ENCODE data around the gene NUCB1. TPM values are rescaled to one million over a fixed set of nuclear protein-coding genes. Genes with fewer than 3 reads are reported as not detected.
A peak's percentile ranks its signal among the peaks of the same experiment; 100 is the strongest.

The NUCB1 gene
- total RNA-seq, 2 experiments from 2014 or later: 73.7 to 77.0 TPM

DNA sequence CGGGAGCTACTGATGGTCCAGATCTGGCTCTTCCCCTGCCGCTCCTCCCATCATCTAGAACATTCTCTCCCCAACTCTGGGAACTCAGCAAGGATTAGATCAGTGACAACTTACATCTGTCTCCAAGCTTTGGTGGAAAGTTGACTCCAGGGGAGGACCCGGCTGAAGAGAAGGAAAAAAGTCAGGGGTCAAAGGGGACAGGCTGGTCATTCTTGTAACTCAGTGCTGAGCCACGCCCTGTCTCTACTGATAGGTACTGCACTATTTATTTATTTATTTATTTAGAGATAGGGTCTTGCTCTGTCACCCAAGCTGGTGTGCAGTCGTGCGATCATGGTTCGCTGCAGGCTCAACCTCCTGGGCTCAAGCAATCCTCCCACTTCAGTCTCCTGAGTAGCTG lies 46.0 kb upstream of the NUCB1 start:
- POLR2A ChIA-PET: interaction anchor here (1.1 kb wide), 1 partner anchor 111 kb away, joined by 3 read pairs; no protein-coding TSS in a partner anchor
- H3K9me3 Mint-ChIP-seq: no peaks in the 10 kb centered on the region
- Histone ChIP-seq H3K36me3 (ENCODE audit: insufficient read depth, low read length) (no peaks in the 10 kb centered on the region), H3K27me3 (ENCODE audit: control insufficient read depth in 1 of 2, insufficient read depth in 2 of 2, low read length in 2 of 2) (no peaks in the 10 kb centered on the region), H3K4me3 (ENCODE audit: low read length) (no peak overlapping the region), H3K27ac (ENCODE audit: low read depth in 1 of 2, low read length in 2 of 2) (no peak overlapping the region), H3K4me1 (ENCODE audit: insufficient read depth, low read length) (peaks cover 8% of the 10 kb centered on the region), H3K9me3 (ENCODE audit: control insufficient read depth in 1 of 2, insufficient read depth in 1 of 2, low read length in 2 of 2) (no peaks in the 10 kb centered on the region)
- H3K36me3 Mint-ChIP-seq (ENCODE audit: low read depth): no peaks in the 10 kb centered on the region
- no peak overlapping the region for H3K4me3 Mint-ChIP-seq
- no peak for DNase-seq
- intact Hi-C loops (cut with DNase I, micrococcal nuclease): no loop called here
- no peak for ATAC-seq (ENCODE audit: poor library complexity)
- TF ChIP-seq, protein P1, sequence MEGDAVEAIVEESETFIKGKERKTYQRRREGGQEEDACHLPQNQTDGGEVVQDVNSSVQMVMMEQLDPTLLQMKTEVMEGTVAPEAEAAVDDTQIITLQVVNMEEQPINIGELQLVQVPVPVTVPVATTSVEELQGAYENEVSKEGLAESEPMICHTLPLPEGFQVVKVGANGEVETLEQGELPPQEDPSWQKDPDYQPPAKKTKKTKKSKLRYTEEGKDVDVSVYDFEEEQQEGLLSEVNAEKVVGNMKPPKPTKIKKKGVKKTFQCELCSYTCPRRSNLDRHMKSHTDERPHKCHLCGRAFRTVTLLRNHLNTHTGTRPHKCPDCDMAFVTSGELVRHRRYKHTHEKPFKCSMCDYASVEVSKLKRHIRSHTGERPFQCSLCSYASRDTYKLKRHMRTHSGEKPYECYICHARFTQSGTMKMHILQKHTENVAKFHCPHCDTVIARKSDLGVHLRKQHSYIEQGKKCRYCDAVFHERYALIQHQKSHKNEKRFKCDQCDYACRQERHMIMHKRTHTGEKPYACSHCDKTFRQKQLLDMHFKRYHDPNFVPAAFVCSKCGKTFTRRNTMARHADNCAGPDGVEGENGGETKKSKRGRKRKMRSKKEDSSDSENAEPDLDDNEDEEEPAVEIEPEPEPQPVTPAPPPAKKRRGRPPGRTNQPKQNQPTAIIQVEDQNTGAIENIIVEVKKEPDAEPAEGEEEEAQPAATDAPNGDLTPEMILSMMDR (IDR thresholded peaks at IDR 0.05): no peak
- peaks cover 2% of the 10 kb centered on the region for H3K4me1 Mint-ChIP-seq (ENCODE audit: low read depth)
- no peaks in the 10 kb centered on the region for H3K27me3 Mint-ChIP-seq
- H3K27ac Mint-ChIP-seq: no peak overlapping the region
- CTCF ChIA-PET: no interaction called here

DNA sequence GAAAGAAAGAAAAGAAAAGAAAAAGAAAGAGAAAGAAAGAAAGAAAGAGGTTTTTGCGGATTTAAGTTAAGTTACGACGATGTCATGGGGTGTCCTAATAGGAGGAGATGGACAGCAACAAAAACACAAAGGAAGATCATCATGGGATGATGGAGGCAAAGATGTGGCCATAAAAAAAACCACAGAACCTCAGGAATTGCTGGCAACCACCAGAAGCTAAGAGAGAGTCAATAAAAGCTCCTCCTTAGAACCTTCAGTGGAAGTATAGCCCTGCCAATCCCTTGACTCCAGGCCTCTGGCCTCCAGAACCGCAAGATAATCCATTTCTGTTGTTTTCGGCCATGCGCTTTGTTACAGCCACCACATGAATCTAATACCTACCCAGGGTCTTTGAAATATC lies 43.2 kb upstream of the NUCB1 start:
- no peaks in the 10 kb centered on the region for H3K36me3 Mint-ChIP-seq (ENCODE audit: low read depth)
- ATAC-seq (ENCODE audit: poor library complexity): no peak
- Histone ChIP-seq H3K27me3 (ENCODE audit: control insufficient read depth in 1 of 2, insufficient read depth in 2 of 2, low read length in 2 of 2) (no peaks in the 10 kb centered on the region), H3K4me1 (ENCODE audit: insufficient read depth, low read length) (peaks cover 20% of the 10 kb centered on the region), H3K4me3 (ENCODE audit: low read length) (no peak overlapping the region), H3K27ac (ENCODE audit: low read depth in 1 of 2, low read length in 2 of 2) (no peak overlapping the region), H3K9me3 (ENCODE audit: control insufficient read depth in 1 of 2, insufficient read depth in 1 of 2, low read length in 2 of 2) (no peaks in the 10 kb centered on the region), H3K36me3 (ENCODE audit: insufficient read depth, low read length) (no peaks in the 10 kb centered on the region)
- DNase-seq: no peak
- TF ChIP-seq, protein P1 (IDR thresholded peaks at IDR 0.05): no peak
- peaks cover 5% of the 10 kb centered on the region for H3K4me1 Mint-ChIP-seq (ENCODE audit: low read depth)
- no peaks in the 10 kb centered on the region for H3K27me3 Mint-ChIP-seq
- H3K27ac Mint-ChIP-seq: no peak overlapping the region
- ChIA-PET POLR2A (no interaction called here), CTCF (interaction anchor here (0.7 kb wide), 1 partner anchor 212 kb away, joined by 4 read pairs; no protein-coding TSS in a partner anchor)
- intact Hi-C loops (cut with DNase I, micrococcal nuclease): loop anchor here in 1 of 2 experiments (5.0 kb wide), 2 partner anchors 45 to 110 kb away; partner anchors contain the start of genes FTL and NUCB1
- no peak overlapping the region for H3K4me3 Mint-ChIP-seq
- no peaks in the 10 kb centered on the region for H3K9me3 Mint-ChIP-seq

DNA sequence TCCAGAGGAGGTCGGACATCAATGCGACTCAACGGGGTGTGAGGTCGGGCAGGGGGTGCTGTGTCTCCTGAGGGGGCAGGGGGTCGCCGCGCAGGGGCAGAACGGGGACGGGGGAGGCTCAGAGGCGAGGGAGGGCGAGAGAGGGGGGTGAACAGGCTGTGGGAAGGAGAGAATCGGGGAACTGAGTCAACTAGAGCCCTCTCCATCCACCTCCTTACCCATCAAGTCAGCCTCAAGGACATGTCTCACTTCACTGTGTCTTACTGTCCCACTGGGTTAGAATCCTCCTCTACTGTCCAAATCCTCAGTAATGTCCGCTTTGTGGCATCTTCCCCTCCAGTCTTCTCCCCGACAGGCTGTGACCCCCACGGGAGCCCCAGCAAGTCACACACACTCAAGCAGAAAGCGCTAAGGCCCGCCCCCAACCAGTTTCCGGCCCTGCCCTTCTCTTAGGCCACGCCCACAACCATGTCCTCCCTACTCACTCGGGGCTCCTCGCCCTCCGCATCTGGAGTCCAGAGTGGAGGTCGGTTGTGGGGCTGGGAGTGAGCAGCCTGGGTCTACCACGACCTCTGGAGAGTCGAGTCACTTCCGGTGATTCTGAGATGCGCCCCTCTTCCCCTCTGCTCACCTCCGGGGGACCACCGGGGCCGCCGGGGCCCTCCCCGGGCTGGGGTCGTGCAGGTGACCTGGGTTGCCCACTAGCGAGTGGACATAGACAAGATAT lies 41.0 kb upstream of the NUCB1 start:
- Histone ChIP-seq H3K36me3 (ENCODE audit: insufficient read depth, low read length) (no peaks in the 10 kb centered on the region), H3K9me3 (ENCODE audit: control insufficient read depth in 1 of 2, insufficient read depth in 1 of 2, low read length in 2 of 2) (no peaks in the 10 kb centered on the region), H3K27ac (ENCODE audit: low read depth in 1 of 2, low read length in 2 of 2) (no peak overlapping the region), H3K4me1 (ENCODE audit: insufficient read depth, low read length) (peaks cover 20% of the 10 kb centered on the region), H3K4me3 (ENCODE audit: low read length) (peak overlapping the region; percentile 51), H3K27me3 (ENCODE audit: control insufficient read depth in 1 of 2, insufficient read depth in 2 of 2, low read length in 2 of 2) (no peaks in the 10 kb centered on the region)
- intact Hi-C loops (cut with DNase I, micrococcal nuclease): loop anchor here (1.0 to 5.0 kb wide), 3 partner anchors 13 to 108 kb away; partner anchors contain the start of genes PPP1R15A (in 2 of the 2), FTL (in 1 of the 2) and NUCB1 (in 1 of the 2)
- CTCF ChIA-PET: interaction anchor here (1.8 kb wide), 1 partner anchor 16 kb away, joined by 7 read pairs; no protein-coding TSS in a partner anchor
- peak overlapping the region; percentile 47 for H3K27ac Mint-ChIP-seq
- no peaks in the 10 kb centered on the region for H3K36me3 Mint-ChIP-seq (ENCODE audit: low read depth)
- H3K9me3 Mint-ChIP-seq: no peaks in the 10 kb centered on the region
- H3K4me3 Mint-ChIP-seq: peak overlapping the region; percentile 95
- peaks cover 5% of the 10 kb centered on the region for H3K4me1 Mint-ChIP-seq (ENCODE audit: low read depth)
- POLR2A ChIA-PET: interaction anchor here (1.0 to 1.5 kb wide), 5 partner anchors 13 to 106 kb away, joined by 4 to 7 read pairs (median 4); partner anchors contain the start of genes NUCB1 and PPP1R15A
- ATAC-seq (ENCODE audit: poor library complexity) (peak; percentile 83), DNase-seq (peak; percentile 64 to 89 (median 78))
- no peaks in the 10 kb centered on the region for H3K27me3 Mint-ChIP-seq
- TF ChIP-seq, protein P1 (IDR thresholded peaks at IDR 0.05): no peak

Data from CD4-positive, alpha-beta T cell (primary cell).